ENCODE measurements around the gene CIDEB.

The CIDEB gene

GRCh38 chr14:24286996-24287395 is 20.8 kb downstream of the CIDEB start:
- DNase-seq = no peak

- DNase-seq = no peak
These were observed 22.4 kb downstream of the CIDEB start for GRCh38 chr14:24285351-24285750.

GRCh38 chr14:24284501-24285035 is 23.2 kb downstream of the CIDEB start:
- no peak for DNase-seq

GRCh38 chr14:24283796-24284460 is 23.8 kb downstream of the CIDEB start:
- DNase-seq = no peak

GRCh38 chr14:24282736-24283135 is 25.0 kb downstream of the CIDEB start:
- DNase-seq = no peak

- no peak for DNase-seq
These were observed 26.1 kb downstream of the CIDEB start for GRCh38 chr14:24281636-24282035.

GRCh38 chr14:24280797-24281460 is 26.8 kb downstream of the CIDEB start:
- DNase-seq = no peak

GRCh38 chr14:24279301-24280186 is 28.2 kb downstream of the CIDEB start:
- DNase-seq = peak; percentile 53

GRCh38 chr14:24278424-24278823 is 29.4 kb downstream of the CIDEB start:
- DNase-seq = no peak

GRCh38 chr14:24277606-24278321 is 30.0 kb downstream of the CIDEB start:
- DNase-seq = no peak

GRCh38 chr14:24277071-24277470 is 30.7 kb downstream of the CIDEB start:
- no peak for DNase-seq

GRCh38 chr14:24274101-24274543 is 33.7 kb downstream of the CIDEB start:
- peak; percentile 48 to 51 for DNase-seq

- no peak for DNase-seq
These were observed 34.3 kb downstream of the CIDEB start for GRCh38 chr14:24273422-24273998.

GRCh38 chr14:24272467-24272866 is 35.3 kb downstream of the CIDEB start:
- no peak for DNase-seq

- DNase-seq = no peak
These were observed 35.9 kb downstream of the CIDEB start for GRCh38 chr14:24271834-24272263.

- peak; percentile 85 to 90 for DNase-seq
These were observed 36.5 kb downstream of the CIDEB start, which contains the start of gene RABGGTA for GRCh38 chr14:24271134-24271833. TSS of gene RABGGTA (minus strand) at chr14:24271597. CDS start at chr14:24271115, 482 bp downstream.

- DNase-seq = peak in 1 of 2 experiments; percentile 4
These were observed 37.1 kb downstream of the CIDEB start for GRCh38 chr14:24270537-24271133.

GRCh38 chr14:24269910-24270536 is 37.8 kb downstream of the CIDEB start:
- no peak for DNase-seq

GRCh38 chr14:24269368-24269767 is 38.4 kb downstream of the CIDEB start:
- no peak for DNase-seq

GRCh38 chr14:24268225-24268624 is 39.6 kb downstream of the CIDEB start:
- no peak for DNase-seq

Data from activated CD4-positive, alpha-beta T cell treated with anti-CD3 and anti-CD28 coated beads, Interleukin-2, amount 50 U/mL, for 4 hours (primary cell).